K562 (cell line): Measurements from ENCODE around the gene ZNF408. TPM values are rescaled to one million over a fixed set of nuclear protein-coding genes. Genes with fewer than 3 reads are reported as not detected.

Source experiments
- ATAC-seq: fragments of 200-7000 bp; cut with Tn5 transposase; 3 replicates; pipeline ENCODE4 v1.9.1; 2020; ENCODE audit warnings: moderate library complexity
- BruUV-seq: library from RNA; stranded (reverse); fragments of 400-500 nt; replicated peaks from 2 replicates; lab custom pipeline; 2021; lab: Mats Ljungman, UMichigan
- CTCF ChIA-PET: fragments of 300-600 bp; formaldehyde crosslinking; extraction: SDS; loops from one replicate; lab custom pipeline; 2021; ENCODE audit warnings: low intra/inter-chr PET ratio; lab: Yijun Ruan, JAX
- POLR2A ChIA-PET: fragments of 300-600, 350-650 bp; sonication (Branson Sonifier 250); formaldehyde crosslinking; extraction: SDS; loops from one replicate; lab custom pipeline; 2021; ENCODE audit warnings: antibody characterized with exemption, inconsistent platforms; lab: Yijun Ruan, JAX
- DNase-seq, 4 experiments: peaks; one replicate each; pipeline versions ENCODE4 v3.0.0 to v3.0.0-alpha.2; 2011 to 2018; ENCODE audit warnings: low spot score in 3 of 4, mixed read lengths in 3 of 4; ENCODE audit errors: extremely low read depth in 1 of 4
- FAIRE-seq: peaks from 2 replicates; lab custom pipeline; 2011; peaks lifted over from hg19 to GRCh38; lab: Jason Lieb, UNC
- H2AFZ ChIP-seq: 2 replicates; pipeline ENCODE4 v1.6.0; 2011; ENCODE audit warnings: low read depth, low read length, control low read depth, inconsistent platforms
- H3K27ac ChIP-seq: fragments of 200-600 bp; 3 replicates; pipeline ENCODE4 v1.8.0; 2011; ENCODE audit warnings: low read depth, mild to moderate bottlenecking, control low read depth, inconsistent platforms, low read length, moderate library complexity, mixed read lengths; ENCODE audit errors: extremely low read depth
- H3K27me3 ChIP-seq, 2 experiments: fragments of 300-600 bp in 1 of 2; 2 replicates in 1 of 2; 3 replicates in 1 of 2; pipeline versions ENCODE4 v1.6.0 to v1.8.0; 2011; ENCODE audit warnings: inconsistent platforms in 2 of 2, low read length in 2 of 2, mild to moderate bottlenecking in 1 of 2, mixed read lengths in 1 of 2, moderate library complexity in 1 of 2; ENCODE audit not compliant: control insufficient read depth in 2 of 2, insufficient read depth in 2 of 2
- H3K36me3 ChIP-seq: fragments of 300-600 bp; 3 replicates; pipeline ENCODE4 v1.8.0; 2011; ENCODE audit warnings: mild to moderate bottlenecking, low read length, inconsistent platforms; ENCODE audit not compliant: control insufficient read depth, insufficient read depth
- H3K4me1 ChIP-seq, 2 experiments: fragments of 200-600 bp in 1 of 2; replicated peaks in 1 of 2; 2 replicates in 1 of 2; 3 replicates in 1 of 2; pipeline versions ENCODE4 v1.5.1 to v1.8.0; 2011; ENCODE audit warnings: inconsistent platforms in 2 of 2, low read length in 2 of 2, mild to moderate bottlenecking in 1 of 2, mixed read lengths in 1 of 2, moderate library complexity in 1 of 2; ENCODE audit not compliant: control insufficient read depth in 2 of 2, insufficient read depth in 2 of 2
- H3K4me2 ChIP-seq: 2 replicates; pipeline ENCODE4 v1.6.1; 2011; ENCODE audit warnings: low read length, control low read depth, inconsistent platforms, mixed read lengths; ENCODE audit not compliant: insufficient read depth
- H3K4me3 ChIP-seq: fragments of 200-600 bp; sonication (generic), shearing (Covaris generic); 2 replicates; pipeline ENCODE4 v1.5.1; 2016; ENCODE audit warnings: control low read depth, inconsistent platforms
- H3K79me2 ChIP-seq: fragments of 200-600 bp; 3 replicates; pipeline ENCODE4 v1.8.0; 2011; ENCODE audit warnings: low read length, inconsistent platforms; ENCODE audit not compliant: control insufficient read depth, insufficient read depth
- H3K9ac ChIP-seq, 2 experiments: 2 replicates each; pipeline versions ENCODE4 v1.6.0 to v1.6.1; 2011; ENCODE audit warnings: low read depth in 2 of 2, low read length in 2 of 2, control low read depth in 1 of 2, inconsistent platforms in 1 of 2, mild to moderate bottlenecking in 1 of 2, mixed read lengths in 1 of 2; ENCODE audit not compliant: insufficient read depth in 1 of 2
- H3K9me1 ChIP-seq: one replicate; pipeline ENCODE4 v1.6.0; 2011; ENCODE audit warnings: inconsistent platforms, mild to moderate bottlenecking, low read length, moderate library complexity; ENCODE audit not compliant: control insufficient read depth, insufficient read depth
- H3K9me3 ChIP-seq: replicated peaks from 2 replicates; pipeline ENCODE4 v1.5.1; 2011; ENCODE audit warnings: low read depth, low read length, inconsistent platforms; ENCODE audit not compliant: control insufficient read depth, insufficient read depth
- H4K20me1 ChIP-seq: replicated peaks from 2 replicates; pipeline ENCODE4 v1.6.1; 2011; ENCODE audit warnings: low read length, inconsistent platforms, mixed read lengths; ENCODE audit not compliant: control insufficient read depth, insufficient read depth
- ADNP ChIP-seq: fragments of 200-800 bp; sonication (Bioruptor generic); IDR thresholded peaks from 2 replicates; pipeline ENCODE4 v1.6.1; 2016; ENCODE audit warnings: missing genetic modification characterization, missing compliant biosample characterization
- BCL6 ChIP-seq: fragments of 250-450 bp; sonication (Bioruptor Pico); IDR thresholded peaks from 2 replicates; pipeline ENCODE4 v1.4.0; 2020
- BCOR ChIP-seq: fragments of 450-650 bp; IDR thresholded peaks from 2 replicates; pipeline ENCODE4 v1.6.1; 2016
- CHCHD3 ChIP-seq: fragments of 250-450 bp; sonication (Bioruptor Pico); IDR thresholded peaks from 2 replicates; pipeline ENCODE4 v2.1.2; 2022; ENCODE audit warnings: mild to moderate bottlenecking
- ESRRA ChIP-seq: fragments of 450-650 bp; IDR thresholded peaks from 2 replicates; pipeline ENCODE4 v1.6.1; 2014; ENCODE audit warnings: low read depth, mild to moderate bottlenecking, moderate library complexity, borderline replicate concordance
- LARP7 ChIP-seq: fragments of 450-650 bp; IDR thresholded peaks from 2 replicates; pipeline ENCODE4 v1.6.1; 2016
- NR1H2 ChIP-seq: sonication (generic); formaldehyde crosslinking; IDR thresholded peaks from 2 replicates; pipeline ENCODE4 v1.4.0; 2020; ENCODE audit warnings: mild to moderate bottlenecking, missing genetic modification reagents
- PHF20 ChIP-seq: fragments of 450-650 bp; IDR thresholded peaks from 2 replicates; pipeline ENCODE4 v1.6.1; 2018; ENCODE audit not compliant: partially characterized antibody
- POLR3A ChIP-seq: IDR thresholded peaks from 2 replicates; pipeline ENCODE4 v1.6.1; 2011; ENCODE audit warnings: borderline replicate concordance, mild to moderate bottlenecking, moderate library complexity; ENCODE audit not compliant: insufficient read length, insufficient read depth; ENCODE audit errors: extremely low read depth
- PTBP1 ChIP-seq: fragments of 200-400 bp; formaldehyde crosslinking; IDR thresholded peaks from 2 replicates; pipeline ENCODE4 v1.6.1; 2017; ENCODE audit warnings: low read depth, low read length
- SMARCA5 ChIP-seq: fragments of 450-650 bp; IDR thresholded peaks from 2 replicates; pipeline ENCODE4 v1.6.1; 2016
- TAF1 ChIP-seq: IDR thresholded peaks from 2 replicates; pipeline ENCODE4 v1.6.1; 2011; ENCODE audit warnings: mild to moderate bottlenecking, low read length, moderate library complexity; ENCODE audit not compliant: insufficient read depth, control insufficient read depth, severe bottlenecking; ENCODE audit errors: extremely low read depth
- U2AF1 ChIP-seq: fragments of 200-400 bp; formaldehyde crosslinking; optimal IDR thresholded peaks from 2 replicates; pipeline ENCODE3; 2017; ENCODE audit warnings: mild to moderate bottlenecking, low read depth, low read length, moderate library complexity
- ZNF444 ChIP-seq: fragments of 250-450 bp; sonication (Bioruptor Pico); IDR thresholded peaks from 2 replicates; pipeline ENCODE4 v1.4.0; 2020; ENCODE audit warnings: mild to moderate bottlenecking, moderate library complexity
- ZNF695 ChIP-seq: fragments of 450-650 bp; formaldehyde crosslinking; IDR thresholded peaks from 2 replicates; pipeline ENCODE4 v1.4.0; 2020; ENCODE audit warnings: mild to moderate bottlenecking, moderate library complexity
- ZNF696 ChIP-seq: fragments of 250-450 bp; sonication (Bioruptor Pico); conservative IDR thresholded peaks from 2 replicates; pipeline ENCODE4 v1.4.0; 2020; ENCODE audit warnings: mild to moderate bottlenecking, moderate library complexity
- ZZZ3 ChIP-seq: fragments of 450-650 bp; IDR thresholded peaks from 2 replicates; pipeline ENCODE4 v1.6.1; 2016; ENCODE audit warnings: antibody characterized with exemption, mild to moderate bottlenecking, moderate library complexity
- WGBS: fragments of 100-300 bp; shearing (Covaris generic); methylation state at CpG from one replicate; pipeline ENCODE4 v1.1.6; 2016; ENCODE audit warnings: low coverage, mixed read lengths; ENCODE audit not compliant: insufficient coverage; ENCODE audit errors: missing lambda C conversion rate; 5-methylcytosine and 5-hydroxymethylcytosine counted together
- in situ Hi-C: fragments of 300-500 bp; cut with MboI; formaldehyde crosslinking; loops from 4 replicates; pipeline ENCODE4 v1.15.0; 2018; ENCODE audit warnings: inconsistent platforms, mixed read lengths
- intact Hi-C: fragments of 100-400 bp; cut with micrococcal nuclease; formaldehyde crosslinking; loops from 2 replicates; pipeline ENCODE4 v1.14.2; 2022
- polyA plus RNA-seq, 8 experiments: library from polyadenylated mRNA; depleted of rRNA in 4 of 8; stranded (reverse) in 5 of 8; unstranded in 3 of 8; fragments of >200 nt; fragmentation: Nextera tagmentation in 2 of 8; fragmentation: Illumina TruSeq in 1 of 8; extraction: Ambion mirVana in 2 of 8; extraction: Trizol in 1 of 8; gene quantifications; 2 replicates each; pipeline versions ENCODE4 v1.2.1 to v1.2.3, GENCODE V29; 2011 to 2014; ENCODE audit warnings: inconsistent platforms in 1 of 8, missing spikeins in 1 of 8
- total RNA-seq, 7 experiments: library from RNA; depleted of rRNA in 6 of 7; stranded (reverse); fragments of >200 nt in 6 of 7; fragmentation: Illumina TruSeq in 2 of 7; extraction: Trizol in 2 of 7; gene quantifications; 2 replicates each; pipeline versions ENCODE4 v1.2.1 to v1.2.3, GENCODE V29; 2011 to 2021; ENCODE audit warnings: low replicate concordance in 1 of 7
- TF ChIP-seq, protein P1 (sequence below): fragments of 450-650 bp; IDR thresholded peaks from 2 replicates; pipeline ENCODE4 v1.6.1; 2018; ENCODE audit not compliant: partially characterized antibody

The ZNF408 gene
- total and polyA plus RNA-seq, 9 of the 15 experiments (the other 6 are each of a cell fraction or from before 2014, with no cell fraction given), result 0.15 to 18.4 (median 7.4) TPM

DNA sequence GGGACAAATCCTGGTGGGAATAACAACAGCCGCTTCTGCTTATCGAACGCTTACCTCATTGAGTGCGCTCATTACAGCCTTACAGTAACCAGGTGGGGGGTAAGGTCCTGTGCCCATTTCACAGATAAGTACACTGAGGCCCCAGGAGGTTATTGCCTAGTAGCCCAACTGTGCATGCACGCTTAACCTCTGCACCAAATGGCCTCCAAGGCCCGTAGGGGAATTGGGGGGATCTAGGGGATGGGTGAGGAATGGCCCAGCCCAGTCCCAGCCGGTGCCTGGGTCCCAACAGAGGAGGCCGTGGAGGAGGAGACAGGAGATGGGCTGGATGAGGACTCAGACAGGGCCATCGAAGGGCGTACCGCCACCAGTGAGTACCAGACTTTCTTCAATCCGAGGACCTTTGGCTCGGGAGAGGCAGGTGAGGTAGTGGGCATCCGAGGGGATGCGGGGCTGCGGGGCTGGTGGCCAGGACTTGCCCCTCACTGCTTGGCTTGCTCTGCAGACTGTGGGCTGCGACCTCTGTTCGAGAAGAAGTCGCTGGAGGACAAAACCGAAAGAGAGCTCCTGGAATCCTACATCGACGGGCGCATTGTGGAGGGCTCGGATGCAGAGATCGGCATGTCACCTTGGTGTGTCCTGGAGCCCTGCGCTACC lies 25.5 kb downstream of the ZNF408 start (continued):
- no peak for TF ChIP-seq U2AF1
- TF ChIP-seq PTBP1, result 0 out of 2 replicates have a peak, but pooled peaks have one; percentile 62
- peak; percentile 52; the same call in 1 of the 2 replicates for TF ChIP-seq ESRRA
- peak; percentile 80 for TF ChIP-seq ADNP (tag)
- TF ChIP-seq ZNF444 (CRISPR knock-in tag), result no peak
- peak; percentile 84 for TF ChIP-seq BCOR
- TF ChIP-seq NR1H2 (CRISPR knock-in tag), result no peak
- no peak for TF ChIP-seq ZNF696 (CRISPR knock-in tag)
- no peak for TF ChIP-seq BCL6 (CRISPR knock-in tag)
- TF ChIP-seq CHCHD3 (CRISPR knock-in tag), result no peak
- TF ChIP-seq PHF20, result no peak
- TF ChIP-seq SMARCA5, result peak; percentile 74; the same call in 1 of the 2 replicates

- FAIRE-seq (no peak), ATAC-seq (peak; percentile 16), DNase-seq (no peak)
- WGBS, result 33% methylated on average over 17 of the region's 17 CpGs
- Histone ChIP-seq H3K4me3 (no peak overlapping the region), H2AFZ (no peak overlapping the region), H4K20me1 (no peaks in the 10 kb centered on the region), H3K4me1 (peaks cover 0 to 16% of the 10 kb centered on the region in 2 experiments; a peak in 2 of 5 replicates), H3K79me2 (no peaks in the 10 kb centered on the region), H3K9me3 (no peaks in the 10 kb centered on the region), H3K27ac (no peak overlapping the region), H3K9me1 (no peaks in the 10 kb centered on the region), H3K27me3 (no peaks in the 10 kb centered on the region), H3K36me3 (no peaks in the 10 kb centered on the region), H3K9ac (peak overlapping the region in 1 of 2 experiments; percentile 74; a peak in 2 of 4 replicates), H3K4me2 (no peak overlapping the region)
- intact Hi-C loops (no loop called here), in situ Hi-C loops (no loop called here)
- POLR2A ChIA-PET, result interaction anchor here (1.7 to 2.1 kb wide), 2 partner anchors 8 to 15 kb away, joined by 5 to 6 read pairs; no protein-coding TSS in a partner anchor
- CTCF ChIA-PET, result no interaction called here
- BruUV-seq, result no TSS peak
- TF ChIP-seq, protein P1, sequence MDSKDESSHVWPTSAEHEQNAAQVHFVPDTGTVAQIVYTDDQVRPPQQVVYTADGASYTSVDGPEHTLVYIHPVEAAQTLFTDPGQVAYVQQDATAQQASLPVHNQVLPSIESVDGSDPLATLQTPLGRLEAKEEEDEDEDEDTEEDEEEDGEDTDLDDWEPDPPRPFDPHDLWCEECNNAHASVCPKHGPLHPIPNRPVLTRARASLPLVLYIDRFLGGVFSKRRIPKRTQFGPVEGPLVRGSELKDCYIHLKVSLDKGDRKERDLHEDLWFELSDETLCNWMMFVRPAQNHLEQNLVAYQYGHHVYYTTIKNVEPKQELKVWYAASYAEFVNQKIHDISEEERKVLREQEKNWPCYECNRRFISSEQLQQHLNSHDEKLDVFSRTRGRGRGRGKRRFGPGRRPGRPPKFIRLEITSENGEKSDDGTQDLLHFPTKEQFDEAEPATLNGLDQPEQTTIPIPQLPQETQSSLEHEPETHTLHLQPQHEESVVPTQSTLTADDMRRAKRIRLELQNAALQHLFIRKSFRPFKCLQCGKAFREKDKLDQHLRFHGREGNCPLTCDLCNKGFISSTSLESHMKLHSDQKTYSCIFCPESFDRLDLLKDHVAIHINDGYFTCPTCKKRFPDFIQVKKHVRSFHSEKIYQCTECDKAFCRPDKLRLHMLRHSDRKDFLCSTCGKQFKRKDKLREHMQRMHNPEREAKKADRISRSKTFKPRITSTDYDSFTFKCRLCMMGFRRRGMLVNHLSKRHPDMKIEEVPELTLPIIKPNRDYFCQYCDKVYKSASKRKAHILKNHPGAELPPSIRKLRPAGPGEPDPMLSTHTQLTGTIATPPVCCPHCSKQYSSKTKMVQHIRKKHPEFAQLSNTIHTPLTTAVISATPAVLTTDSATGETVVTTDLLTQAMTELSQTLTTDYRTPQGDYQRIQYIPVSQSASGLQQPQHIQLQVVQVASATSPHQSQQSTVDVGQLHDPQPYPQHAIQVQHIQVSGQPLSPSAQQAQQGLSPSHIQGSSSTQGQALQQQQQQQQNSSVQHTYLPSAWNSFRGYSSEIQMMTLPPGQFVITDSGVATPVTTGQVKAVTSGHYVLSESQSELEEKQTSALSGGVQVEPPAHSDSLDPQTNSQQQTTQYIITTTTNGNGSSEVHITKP, result no peak
- TF ChIP-seq TAF1 (no peak), ZZZ3 (no peak), ZNF695 (CRISPR knock-in tag) (no peak), POLR3A (no peak), LARP7 (no peak)
Measured at GRCh38 chr11:46727952-46728658, 27.3 kb downstream of the ZNF408 start.
